GM19023 (cell line): ENCODE measurements around the gene SNN.

Source experiments
- ATAC-seq: cut with Tn5 transposase; IDR thresholded peaks from one replicate; pipeline ENCODE4 v1.9.1; 2021; ENCODE audit warnings: mild to moderate bottlenecking, moderate library complexity; ENCODE audit not compliant: unreplicated experiment

The SNN gene

DNA sequence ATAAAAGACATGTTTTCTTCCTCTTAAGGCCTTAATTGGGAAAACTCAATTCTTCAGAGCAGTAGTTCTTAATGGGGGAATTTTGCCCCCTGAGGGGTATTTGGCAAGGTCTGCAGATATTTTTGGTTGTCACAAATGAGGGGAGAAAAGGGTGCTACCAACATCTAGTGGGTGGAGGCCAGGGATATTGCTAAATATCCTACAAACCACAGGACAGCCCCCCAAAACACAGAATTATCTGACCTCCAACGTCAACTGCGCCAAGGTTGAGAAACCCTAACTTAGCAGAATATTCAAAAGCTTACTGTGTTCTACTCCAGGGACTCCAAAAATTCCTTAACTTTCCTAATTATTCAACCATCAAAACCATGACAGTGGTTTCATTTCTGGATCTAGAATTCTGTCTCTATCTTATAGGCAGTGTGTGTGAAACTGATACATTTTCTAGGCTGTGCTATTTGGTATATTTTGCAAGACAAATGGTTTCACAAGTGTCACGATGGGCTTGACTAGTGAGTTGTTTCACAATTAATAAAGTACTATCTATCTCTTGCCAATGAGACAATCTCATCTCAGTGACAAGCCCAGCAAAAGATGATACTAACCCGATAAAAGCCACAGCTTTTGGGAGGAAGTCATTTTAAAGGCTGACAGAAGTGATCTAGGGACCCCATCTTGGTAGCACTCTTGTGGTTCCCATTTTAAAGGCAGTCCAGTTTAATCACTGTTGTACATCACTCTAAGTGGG, 59.7 kb downstream of the SNN start:
- ATAC-seq = no peak
